Esophagus muscularis mucosa (tissue), 4 donors: Measurements from ENCODE around the gene PGA3. TPM values are rescaled to one million over a fixed set of nuclear protein-coding genes. Genes with fewer than 3 reads are reported as not detected.

ENCODE experiments used
- DNase-seq: peaks from one replicate; pipeline ENCODE4 v3.0.0-alpha.2; 2017; ENCODE audit errors: extremely low spot score
- H3K27ac ChIP-seq, 4 donors: fragments of 200-600 bp; sonication (generic); replicated peaks in 1 of 4; 1 replicate in 3 of 4; 2 replicates in 1 of 4; pipeline ENCODE4 v1.5.1; 2016 to 2019; ENCODE audit warnings: mild to moderate bottlenecking in 1 of 4
- H3K27me3 ChIP-seq, 4 donors: fragments of 200-600 bp; sonication (generic); one replicate each; pipeline versions ENCODE4 v1.5.1 to v1.6.0; 2016 to 2019
- H3K36me3 ChIP-seq, 4 donors: fragments of 200-600 bp; sonication (generic); one replicate each; pipeline ENCODE4 v1.5.1; 2016 to 2019
- H3K4me1 ChIP-seq, 4 donors: fragments of 200-600 bp; sonication (generic); one replicate each; pipeline ENCODE4 v1.5.1; 2016 to 2019
- H3K4me3 ChIP-seq, 4 donors: fragments of 200-600 bp; sonication (generic); 1 replicate in 2 of 4; 2 replicates in 2 of 4; pipeline ENCODE4 v1.5.1; 2016 to 2019; ENCODE audit warnings: mild to moderate bottlenecking in 4 of 4, moderate library complexity in 1 of 4
- H3K9me3 ChIP-seq, 4 donors: fragments of 200-600 bp; sonication (generic); 1 replicate in 3 of 4; 2 replicates in 1 of 4; pipeline ENCODE4 v1.5.1; 2016 to 2019
- CTCF ChIP-seq, 3 experiments: fragments of 200-600 bp in 2 of 3; fragments of 450-650 bp in 1 of 3; sonication (generic) in 2 of 3; IDR thresholded peaks; one replicate each; pipeline ENCODE4 v1.5.1; 2017 to 2019; ENCODE audit warnings: antibody characterized with exemption in 3 of 3, mild to moderate bottlenecking in 2 of 3, moderate library complexity in 1 of 3
- EP300 ChIP-seq: sonication (generic); formaldehyde crosslinking; IDR thresholded peaks from one replicate; pipeline ENCODE4 v1.6.1; 2017; ENCODE audit warnings: antibody characterized with exemption
- POLR2A ChIP-seq: fragments of 450-650 bp; IDR thresholded peaks from one replicate; pipeline ENCODE4 v1.6.1; 2017; ENCODE audit warnings: antibody characterized with exemption, moderate library complexity, mild to moderate bottlenecking, low read depth
- POLR2AphosphoS5 ChIP-seq, 2 donors: sonication (generic); formaldehyde crosslinking; IDR thresholded peaks; one replicate each; pipeline ENCODE4 v1.6.1; 2017; ENCODE audit warnings: antibody characterized with exemption in 2 of 2
- WGBS: methylation state at CpG from one replicate; pipeline ENCODE4 v1.1.5; 2018; 5-methylcytosine and 5-hydroxymethylcytosine counted together
- intact Hi-C: fragments of 100-400 bp; cut with DNase I; formaldehyde crosslinking; loops from one replicate; pipeline ENCODE4 v1.15.1; 2023
- total RNA-seq, 4 donors: library from RNA; depleted of rRNA; stranded (reverse); fragments of >200 nt; gene quantifications; one replicate each; pipeline versions ENCODE4 v1.1.0 to v1.2.1, GENCODE V29; 2016

The PGA3 gene
- total RNA-seq, 4 donors from 2014 or later, result 0.33 TPM; not detected in 3

- H3K4me3 ChIP-seq, result no peak overlapping the region
- peaks cover 0 to 31% (median 0%) of the 10 kb centered on the region in 4 donors for H3K27me3 ChIP-seq
- intact Hi-C loops, result loop anchor here (5.0 kb wide), 2 partner anchors 223 to 358 kb away; no protein-coding TSS in a partner anchor
- H3K36me3 ChIP-seq, result no peaks in the 10 kb centered on the region
- 88% methylated on average over 8 of the region's 8 CpGs for WGBS
- DNase-seq, result no peak
- no peak overlapping the region for H3K27ac ChIP-seq
- H3K4me1 ChIP-seq, result no peaks in the 10 kb centered on the region
- H3K9me3 ChIP-seq, result no peaks in the 10 kb centered on the region
- TF ChIP-seq POLR2AphosphoS5 (IDR thresholded peaks at IDR 0.05) (no peak), POLR2A (no peak), CTCF (IDR thresholded peaks at IDR 0.05) (no peak), EP300 (no peak)
Measured at GRCh38 chr11:61189933-61190332, 13.4 kb upstream of the PGA3 start.

- 40% methylated on average over 10 of the region's 12 CpGs for WGBS
- no peak overlapping the region for H3K27ac ChIP-seq
- H3K27me3 ChIP-seq, result peaks cover 0 to 54% (median 0%) of the 10 kb centered on the region in 4 donors
- H3K36me3 ChIP-seq, result no peaks in the 10 kb centered on the region
- no peak for DNase-seq
- peaks cover 0 to 4% (median 0%) of the 10 kb centered on the region in 4 donors for H3K9me3 ChIP-seq
- intact Hi-C loops, result no loop called here
- TF ChIP-seq POLR2AphosphoS5 (IDR thresholded peaks at IDR 0.05) (no peak), EP300 (no peak), CTCF (IDR thresholded peaks at IDR 0.05) (no peak), POLR2A (no peak)
- H3K4me1 ChIP-seq, result no peaks in the 10 kb centered on the region
- H3K4me3 ChIP-seq, result no peak overlapping the region
Measured at GRCh38 chr11:61193596-61193995, 9.7 kb upstream of the PGA3 start.

GRCh38 chr11:61194169-61194671 is 9.1 kb upstream of the PGA3 start:
- 67% methylated on average over 12 of the region's 12 CpGs for WGBS
- TF ChIP-seq EP300 (no peak), POLR2A (no peak), CTCF (IDR thresholded peaks at IDR 0.05) (no peak), POLR2AphosphoS5 (IDR thresholded peaks at IDR 0.05) (no peak)
- no peaks in the 10 kb centered on the region for H3K4me1 ChIP-seq
- no peaks in the 10 kb centered on the region for H3K36me3 ChIP-seq
- intact Hi-C loops, result no loop called here
- H3K27ac ChIP-seq, result no peak overlapping the region
- peaks cover 0 to 49% (median 0%) of the 10 kb centered on the region in 4 donors for H3K27me3 ChIP-seq
- H3K4me3 ChIP-seq, result no peak overlapping the region
- no peak for DNase-seq
- peaks cover 0 to 10% (median 2%) of the 10 kb centered on the region in 4 donors for H3K9me3 ChIP-seq

- no peak overlapping the region for H3K27ac ChIP-seq
- no peak for DNase-seq
- H3K27me3 ChIP-seq, result peaks cover 0 to 41% (median 0%) of the 10 kb centered on the region in 4 donors
- no peaks in the 10 kb centered on the region for H3K36me3 ChIP-seq
- 81% methylated on average over 6 of the region's 7 CpGs for WGBS
- intact Hi-C loops, result no loop called here
- H3K4me3 ChIP-seq, result no peak overlapping the region
- H3K4me1 ChIP-seq, result no peaks in the 10 kb centered on the region
- H3K9me3 ChIP-seq, result peaks cover 0 to 10% (median 2%) of the 10 kb centered on the region in 4 donors
- TF ChIP-seq POLR2A, result no peak
- no peak for TF ChIP-seq CTCF (IDR thresholded peaks at IDR 0.05)
- no peak for TF ChIP-seq EP300
- no peak for TF ChIP-seq POLR2AphosphoS5 (IDR thresholded peaks at IDR 0.05)
Measured at GRCh38 chr11:61194981-61195695, 8.2 kb upstream of the PGA3 start.
